HG02981 (cell line): ENCODE measurements around the gene RPS17.
A peak's percentile ranks its signal among the peaks of the same experiment; 100 is the strongest.

Experiments used
- ATAC-seq: cut with Tn5 transposase; IDR thresholded peaks from one replicate; pipeline ENCODE4 v1.9.1; 2021; ENCODE audit warnings: mild to moderate bottlenecking, moderate library complexity; ENCODE audit not compliant: unreplicated experiment

Gene RPS17

DNA sequence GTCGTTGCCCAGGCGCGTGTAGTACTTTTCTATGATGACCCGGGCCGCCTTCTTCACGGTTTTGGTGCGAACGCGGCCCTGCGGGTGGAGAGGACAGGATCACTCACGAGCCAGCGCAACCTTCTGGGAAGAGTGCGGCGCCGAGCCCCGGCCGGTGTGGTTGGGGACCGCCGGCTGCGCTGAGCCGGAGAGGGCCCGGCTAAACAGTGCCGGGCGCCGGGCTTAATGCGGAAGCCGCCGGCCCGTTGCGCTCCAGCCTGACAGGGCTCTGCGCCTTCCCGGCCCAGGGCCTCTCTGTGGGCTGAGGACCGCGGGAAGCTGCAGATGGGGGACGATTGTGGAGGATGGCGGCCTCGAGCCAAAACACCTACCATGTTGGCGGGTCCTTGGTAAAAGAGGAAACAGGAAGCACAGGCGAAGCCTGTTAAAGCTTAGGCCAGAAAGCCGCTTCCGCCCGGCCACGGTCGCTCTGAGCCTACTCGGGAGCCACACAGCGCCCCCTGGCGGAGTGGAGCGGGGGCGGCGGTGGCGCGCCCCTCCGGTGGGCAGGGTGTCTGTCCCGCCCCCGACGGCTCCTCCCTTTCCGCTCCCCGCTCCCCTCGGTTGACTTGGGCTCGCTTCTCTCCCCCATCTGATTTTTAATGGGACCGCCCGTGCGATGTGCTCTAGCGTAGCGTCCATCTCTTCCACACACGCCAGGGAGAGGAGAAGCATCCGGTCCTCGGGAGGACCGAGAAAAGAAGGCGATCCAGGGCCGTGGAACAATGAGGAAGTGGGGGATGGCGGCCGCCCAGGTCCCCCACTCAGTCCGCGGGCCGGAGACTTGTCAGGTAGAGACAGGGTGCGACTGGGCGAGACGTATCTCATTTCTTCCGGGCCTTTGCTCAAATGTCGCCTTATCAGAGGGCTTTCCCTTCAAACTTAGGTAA is at the start of gene RPS17:
Gene RPS17 (minus strand): TSS at position 403 of the 929 bp plus-strand sequence. CDS start 29 bp downstream, at position 374.
- peak; percentile 93 for ATAC-seq

GRCh38 chr15:82587805-82588204 is 47.5 kb upstream of the RPS17 start:
- ATAC-seq = no peak

- no peak for ATAC-seq
Observed at GRCh38 chr15:82585072-82585471, 44.8 kb upstream of the RPS17 start.

DNA sequence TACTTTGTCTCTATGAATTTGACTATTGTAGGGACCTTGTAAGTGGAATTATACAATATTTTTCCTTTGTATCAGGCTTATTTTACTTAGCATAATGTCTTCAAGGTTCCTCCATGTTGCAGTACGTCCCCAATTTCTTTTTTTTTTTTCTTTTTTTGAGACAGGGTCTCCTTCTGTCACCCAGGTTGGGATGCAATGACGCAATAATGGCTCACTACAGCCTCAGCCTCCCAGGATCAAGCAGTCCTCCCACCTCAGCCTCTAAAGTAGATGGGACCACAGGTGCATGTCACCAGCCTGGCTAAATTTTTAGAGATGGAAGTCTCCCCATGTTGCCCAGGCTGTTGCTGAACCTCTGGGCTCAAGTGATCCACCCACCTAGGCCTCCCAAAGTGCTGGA is 40.5 kb upstream of the RPS17 start:
- ATAC-seq = no peak

- ATAC-seq = no peak
Observed at GRCh38 chr15:82575335-82575734, 35.1 kb upstream of the RPS17 start.

GRCh38 chr15:82572986-82573385 is 32.7 kb upstream of the RPS17 start:
- no peak for ATAC-seq

GRCh38 chr15:82572311-82572710 is 32.1 kb upstream of the RPS17 start:
- ATAC-seq = no peak

DNA sequence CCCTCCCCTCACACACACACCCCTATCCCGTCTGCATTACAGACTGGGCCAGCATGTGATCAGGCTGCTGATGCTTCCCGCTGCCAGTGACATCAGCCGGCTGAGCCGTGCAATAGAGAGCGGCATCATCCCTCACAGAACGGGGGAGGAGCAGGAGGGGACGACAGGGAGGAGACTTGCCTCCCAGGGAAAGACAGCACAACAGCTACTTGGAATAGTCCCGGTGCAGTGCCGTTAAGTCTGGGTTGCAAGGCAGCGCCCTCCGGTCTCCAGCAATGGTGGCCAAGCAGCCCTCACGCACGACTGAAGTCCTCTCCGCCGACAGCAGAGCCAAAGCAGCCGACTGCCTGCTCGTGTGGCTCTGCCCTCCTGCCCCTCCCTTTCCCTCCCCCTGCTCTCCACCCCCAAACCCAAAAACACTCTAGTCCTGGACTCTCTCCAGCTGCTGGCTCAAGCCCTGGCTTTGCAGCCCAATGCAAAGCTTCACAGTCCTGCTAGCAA is 31.5 kb upstream of the RPS17 start:
- no peak for ATAC-seq

GRCh38 chr15:82570721-82571508 is 30.7 kb upstream of the RPS17 start:
- no peak for ATAC-seq

- ATAC-seq = no peak
Observed at GRCh38 chr15:82569834-82570233, 29.6 kb upstream of the RPS17 start.

GRCh38 chr15:82568986-82569385 is 28.7 kb upstream of the RPS17 start:
- ATAC-seq = no peak

DNA sequence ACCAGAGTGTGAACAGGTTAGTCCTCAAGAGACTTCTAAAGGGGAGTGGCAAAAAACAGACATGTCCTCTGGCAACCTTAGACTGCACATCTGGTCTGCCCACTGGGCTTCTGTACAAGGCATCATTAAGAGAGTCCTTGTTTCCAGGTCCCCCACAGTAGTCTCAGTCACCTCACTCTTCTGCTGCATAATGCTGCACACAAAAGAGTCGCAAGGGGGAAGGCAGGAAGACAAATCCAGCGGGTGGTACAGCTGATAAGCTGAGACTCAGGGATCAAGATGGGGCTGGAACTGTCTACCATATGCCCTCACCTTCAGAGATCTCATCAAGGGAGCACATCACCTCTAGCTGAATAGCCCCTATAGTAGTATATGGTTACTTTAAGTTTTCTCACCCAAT is 27.4 kb upstream of the RPS17 start:
- ATAC-seq = no peak

DNA sequence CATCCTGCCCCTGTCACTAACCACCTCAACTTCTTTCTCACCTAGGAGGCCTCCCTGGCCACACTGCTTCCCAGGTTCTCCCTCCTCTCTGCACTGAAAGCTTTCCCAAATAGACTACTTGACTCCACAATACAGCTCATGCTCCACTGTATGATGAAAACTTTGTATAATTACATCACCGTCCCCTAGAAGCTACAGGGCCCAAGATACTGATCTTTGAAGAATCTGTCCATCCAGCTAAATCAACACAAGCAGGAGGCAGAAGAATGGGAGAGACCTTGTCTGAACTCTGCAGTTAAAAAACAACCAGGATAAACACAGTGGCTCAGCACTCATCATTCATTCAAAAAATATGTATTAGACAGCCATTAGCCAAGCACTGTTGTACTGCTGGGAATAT is 26.4 kb upstream of the RPS17 start:
- no peak for ATAC-seq

GRCh38 chr15:82558502-82558901 is 18.2 kb upstream of the RPS17 start:
- no peak for ATAC-seq

DNA sequence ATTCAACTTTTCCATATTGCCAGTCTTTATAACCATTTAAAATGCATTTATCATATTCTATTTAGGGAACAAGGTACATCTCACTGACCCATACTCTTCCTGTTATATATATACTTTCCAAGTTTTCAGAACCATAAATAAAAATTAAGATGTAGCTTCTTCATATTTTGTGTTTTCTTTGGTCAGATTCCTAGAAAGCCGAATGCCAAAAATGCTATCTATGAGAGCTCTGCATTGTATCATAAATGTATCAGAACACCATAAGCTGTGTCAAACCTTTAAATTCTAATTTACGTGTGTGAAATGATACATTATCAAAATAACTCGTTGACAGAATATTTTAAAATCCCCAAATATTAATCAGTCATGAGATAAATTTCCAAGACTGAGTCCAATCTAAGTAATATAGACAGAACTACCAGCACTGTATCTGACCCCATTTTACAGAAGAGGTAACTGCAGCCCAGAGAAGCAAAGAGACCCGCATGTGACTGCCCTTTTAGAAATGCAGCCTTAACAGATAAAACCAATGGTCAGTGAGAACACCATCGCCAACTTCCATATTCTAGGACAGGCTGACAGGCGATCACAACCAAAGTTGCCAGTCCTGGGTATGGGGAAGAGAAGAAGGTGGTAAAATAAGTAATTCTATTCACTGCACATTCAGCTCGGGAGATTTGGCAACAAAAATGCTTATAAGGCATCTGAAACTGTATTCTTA is 16.2 kb upstream of the RPS17 start:
- ATAC-seq = no peak

DNA sequence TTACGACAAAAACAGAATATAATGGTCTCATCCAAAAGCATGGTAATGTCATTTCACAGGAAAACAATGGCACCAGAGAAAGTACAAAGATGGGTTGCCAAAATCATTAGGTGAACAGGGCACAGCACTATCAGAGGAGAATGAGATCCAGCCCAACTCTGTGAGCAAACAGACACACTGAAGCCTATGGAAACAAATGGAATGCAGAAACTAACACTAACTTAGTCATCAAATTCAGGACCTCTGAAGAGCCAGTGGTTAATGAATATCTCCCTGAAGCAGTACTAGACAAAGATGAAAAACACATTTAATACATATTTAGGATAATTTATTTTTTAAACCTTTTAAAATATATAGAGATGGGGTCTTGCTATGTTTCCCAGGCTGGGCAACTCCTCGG is 14.6 kb upstream of the RPS17 start:
- no peak for ATAC-seq

DNA sequence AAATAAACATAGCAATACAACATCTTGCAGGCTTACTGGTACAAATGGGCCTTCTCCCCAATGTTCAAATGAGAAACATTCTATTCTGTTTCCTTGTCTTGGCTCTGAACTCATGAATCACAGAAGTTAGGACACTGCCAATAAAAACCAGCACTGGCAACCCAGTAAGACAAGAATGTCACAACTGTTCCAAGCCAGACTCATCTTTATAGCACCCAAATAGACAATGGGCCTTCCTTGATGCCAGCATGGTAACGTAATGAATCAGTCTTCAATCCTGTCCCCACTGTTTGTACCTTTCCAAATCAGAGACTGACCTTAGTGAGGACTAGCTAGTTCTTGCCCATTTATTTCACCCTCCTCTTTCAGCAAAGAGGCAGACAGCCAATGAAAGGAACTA is 14.1 kb upstream of the RPS17 start:
- ATAC-seq = no peak

DNA sequence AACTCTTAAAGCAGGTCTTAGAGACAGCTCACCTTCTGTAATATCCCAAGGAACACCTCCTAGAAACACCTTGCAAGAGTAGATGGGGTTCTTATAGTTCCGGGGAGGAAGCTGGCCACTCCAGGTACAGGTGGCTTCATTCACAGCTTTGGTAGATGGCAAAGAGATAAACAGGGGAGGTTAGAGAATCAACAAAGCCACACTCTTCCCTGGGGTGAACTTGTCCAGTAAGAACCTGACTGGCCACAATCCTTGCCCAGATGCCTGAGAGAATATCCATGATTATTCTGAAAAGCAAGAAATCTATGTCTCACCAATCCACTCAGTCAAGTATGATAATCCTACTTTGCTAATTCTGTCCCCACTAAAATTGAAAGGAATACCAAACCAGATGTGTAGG is 13.6 kb upstream of the RPS17 start:
- no peak for ATAC-seq

DNA sequence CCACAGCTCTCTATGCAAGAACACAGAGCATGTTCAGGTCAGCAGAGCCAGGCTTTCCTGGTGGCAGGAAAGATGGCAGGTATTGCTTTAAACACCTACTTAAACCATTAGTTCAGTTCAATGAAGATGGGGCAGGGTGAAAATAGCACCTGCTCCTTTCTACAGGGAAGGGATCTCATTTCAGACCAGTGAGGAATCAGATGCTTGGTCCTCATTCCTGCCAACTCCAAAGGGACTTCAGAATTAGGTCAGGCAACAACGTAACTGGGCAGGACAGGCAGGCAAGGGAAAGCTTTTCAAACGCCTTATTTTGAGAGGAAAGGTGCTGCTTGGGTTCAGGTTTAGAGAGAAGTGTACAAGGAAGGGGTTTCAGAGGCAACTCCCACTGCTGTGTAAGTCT is 12.6 kb upstream of the RPS17 start:
- ATAC-seq = no peak

DNA sequence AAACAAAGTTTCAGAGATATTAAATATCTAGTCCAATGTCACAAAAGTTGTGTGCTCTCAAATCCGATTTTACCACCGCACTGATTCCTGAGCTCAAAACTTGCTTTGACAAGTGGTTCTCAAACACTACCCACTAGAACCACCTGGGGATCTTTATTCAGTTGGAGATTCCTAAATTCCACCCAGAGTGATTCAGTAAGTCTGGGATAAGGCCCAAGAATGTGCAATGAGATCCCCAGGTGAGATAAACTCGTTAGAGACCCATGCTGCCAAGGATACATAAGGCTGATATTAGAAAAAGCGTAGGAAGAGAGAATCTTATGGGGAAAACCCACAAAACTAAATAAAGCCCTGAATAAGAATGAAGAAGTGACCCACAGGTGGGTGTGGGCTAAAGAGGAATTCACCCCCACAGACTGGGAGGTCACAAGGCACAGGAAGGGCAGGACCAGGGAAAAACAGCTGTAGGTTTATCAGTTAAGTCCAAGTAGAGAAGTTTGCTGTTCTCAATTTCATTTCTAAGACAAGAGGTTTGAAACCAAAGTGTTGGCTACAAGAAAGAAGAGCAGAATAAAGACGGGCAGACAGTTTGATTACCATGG is 11.5 kb upstream of the RPS17 start:
- no peak for ATAC-seq

DNA sequence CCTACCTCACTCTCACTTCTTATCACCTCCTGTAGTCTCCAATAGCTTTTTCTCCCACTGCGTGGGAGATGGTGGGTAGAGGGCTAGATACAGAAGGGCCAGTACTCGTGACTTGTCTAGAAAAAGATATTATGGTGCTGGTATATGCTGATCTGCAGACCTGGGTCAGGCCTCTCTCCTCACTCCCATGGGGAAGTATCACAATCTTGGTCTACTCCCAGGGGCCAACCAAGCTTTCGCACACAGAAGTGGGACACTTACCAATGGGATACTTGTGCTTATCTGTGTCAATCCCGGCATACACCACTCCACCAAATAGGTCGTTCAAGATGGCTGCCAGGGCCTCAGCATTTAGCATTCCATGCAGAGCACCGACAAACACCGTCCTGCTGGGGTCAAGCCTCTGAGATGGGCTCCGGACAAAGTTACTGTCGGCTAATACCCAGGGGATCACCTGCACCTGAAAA is 9.0 kb upstream of the RPS17 start:
- ATAC-seq = no peak
